BLaER1 (cell line): ENCODE results near the gene ITPK1.
A peak's percentile ranks its signal among the peaks of the same experiment; 100 is the strongest.

ENCODE experiments used
- H3K27ac ChIP-seq: shearing (Covaris generic); formaldehyde crosslinking; 2 replicates; pipeline ENCODE4 v1.8.1; 2022
- H3K27me3 ChIP-seq: shearing (Covaris generic); formaldehyde crosslinking; 2 replicates; pipeline ENCODE4 v1.8.1; 2022
- H3K36me3 ChIP-seq: shearing (Covaris generic); formaldehyde crosslinking; 2 replicates; pipeline ENCODE4 v1.8.1; 2022
- H3K4me1 ChIP-seq: shearing (Covaris generic); formaldehyde crosslinking; 2 replicates; pipeline ENCODE4 v1.8.1; 2022
- H3K4me2 ChIP-seq: shearing (Covaris generic); formaldehyde crosslinking; 2 replicates; pipeline ENCODE4 v1.8.1; 2022
- H3K4me3 ChIP-seq: shearing (Covaris generic); formaldehyde crosslinking; 2 replicates; pipeline ENCODE4 v1.8.1; 2022
- H3K9ac ChIP-seq: shearing (Covaris generic); formaldehyde crosslinking; 2 replicates; pipeline ENCODE4 v1.8.1; 2022
- H3K9me3 ChIP-seq: shearing (Covaris generic); formaldehyde crosslinking; 2 replicates; pipeline ENCODE4 v1.8.1; 2022
- H4K20me1 ChIP-seq: shearing (Covaris generic); formaldehyde crosslinking; 2 replicates; pipeline ENCODE4 v1.8.1; 2022
- Cebpa-rat ChIP-seq: shearing (Covaris generic); IDR thresholded peaks from 2 replicates; pipeline ENCODE4 v1.8.1; 2022

The ITPK1 gene

GRCh38 chr14:92982956-92983355, 132.8 kb downstream of the ITPK1 start:
- peaks cover 70% of the 10 kb centered on the region for H3K36me3 ChIP-seq
- H3K9me3 ChIP-seq: peaks cover 52% of the 10 kb centered on the region
- no peak overlapping the region for H3K27ac ChIP-seq
- no peak overlapping the region for H3K4me2 ChIP-seq
- no peak overlapping the region for H3K4me3 ChIP-seq
- no peaks in the 10 kb centered on the region for H3K27me3 ChIP-seq
- H3K9ac ChIP-seq: no peak overlapping the region
- H4K20me1 ChIP-seq: peaks cover 3% of the 10 kb centered on the region; the same call in 1 of the 2 replicates
- no peak for TF ChIP-seq Cebpa-rat
- H3K4me1 ChIP-seq: peaks cover 5% of the 10 kb centered on the region

GRCh38 chr14:92981726-92982125, 134.0 kb downstream of the ITPK1 start:
- Histone ChIP-seq H3K36me3 (peaks cover 77% of the 10 kb centered on the region), H4K20me1 (no peaks in the 10 kb centered on the region), H3K9me3 (peaks cover 64% of the 10 kb centered on the region), H3K9ac (no peak overlapping the region), H3K27ac (no peak overlapping the region), H3K27me3 (no peaks in the 10 kb centered on the region), H3K4me1 (no peaks in the 10 kb centered on the region), H3K4me2 (no peak overlapping the region), H3K4me3 (no peak overlapping the region)
- no peak for TF ChIP-seq Cebpa-rat

- peaks cover 73% of the 10 kb centered on the region for H3K9me3 ChIP-seq
- no peaks in the 10 kb centered on the region for H4K20me1 ChIP-seq
- no peak overlapping the region for H3K9ac ChIP-seq
- H3K4me3 ChIP-seq: no peak overlapping the region
- no peaks in the 10 kb centered on the region for H3K4me1 ChIP-seq
- no peak overlapping the region for H3K27ac ChIP-seq
- no peaks in the 10 kb centered on the region for H3K27me3 ChIP-seq
- no peak for TF ChIP-seq Cebpa-rat
- peaks cover 82% of the 10 kb centered on the region for H3K36me3 ChIP-seq
- no peak overlapping the region for H3K4me2 ChIP-seq
Measured at GRCh38 chr14:92980866-92981265, 134.9 kb downstream of the ITPK1 start.

GRCh38 chr14:92978229-92979021, 137.3 kb downstream of the ITPK1 start:
- TF ChIP-seq Cebpa-rat: no peak
- Histone ChIP-seq H3K9ac (no peak overlapping the region), H3K4me1 (no peaks in the 10 kb centered on the region), H3K27me3 (no peaks in the 10 kb centered on the region), H3K4me2 (no peak overlapping the region), H3K27ac (no peak overlapping the region), H3K4me3 (peak overlapping the region; percentile 36; the same call in 1 of the 2 replicates), H3K36me3 (peaks cover 90% of the 10 kb centered on the region), H4K20me1 (no peaks in the 10 kb centered on the region), H3K9me3 (peaks cover 97% of the 10 kb centered on the region)

DNA sequence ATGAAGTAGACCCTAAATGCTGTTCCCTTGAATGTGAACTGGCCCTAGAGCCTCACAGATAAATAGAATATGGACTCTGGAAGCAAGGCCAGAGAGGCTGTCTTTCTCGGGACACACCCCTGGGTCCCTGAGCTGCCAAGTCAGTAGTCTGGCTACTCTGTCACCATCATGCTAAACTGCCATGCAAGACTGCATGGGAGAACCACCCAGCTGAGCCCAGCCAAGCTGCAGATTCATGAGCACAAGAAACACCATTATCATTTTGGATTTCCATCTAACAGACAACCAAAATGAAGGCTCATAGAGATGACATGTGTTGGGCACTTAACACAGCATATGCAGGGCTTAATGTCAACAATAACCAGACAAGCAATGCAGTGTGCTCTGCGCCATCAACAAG, 139.5 kb downstream of the ITPK1 start:
- H3K4me2 ChIP-seq: no peak overlapping the region
- no peak overlapping the region for H3K27ac ChIP-seq
- H4K20me1 ChIP-seq: no peaks in the 10 kb centered on the region
- TF ChIP-seq Cebpa-rat: no peak
- H3K36me3 ChIP-seq: peaks cover 71% of the 10 kb centered on the region
- no peaks in the 10 kb centered on the region for H3K4me1 ChIP-seq
- no peaks in the 10 kb centered on the region for H3K27me3 ChIP-seq
- no peak overlapping the region for H3K4me3 ChIP-seq
- peaks cover 78% of the 10 kb centered on the region for H3K9me3 ChIP-seq
- no peak overlapping the region for H3K9ac ChIP-seq

GRCh38 chr14:92974541-92975345, 141.0 kb downstream of the ITPK1 start:
- Histone ChIP-seq H3K4me2 (no peak overlapping the region), H3K36me3 (peaks cover 55% of the 10 kb centered on the region), H3K9ac (no peak overlapping the region), H3K27ac (no peak overlapping the region), H3K9me3 (peaks cover 63% of the 10 kb centered on the region), H3K4me1 (0 out of 2 replicates have a peak, but pooled peaks cover 7% of the 10 kb centered on the region), H3K27me3 (no peaks in the 10 kb centered on the region), H4K20me1 (no peaks in the 10 kb centered on the region), H3K4me3 (no peak overlapping the region)
- no peak for TF ChIP-seq Cebpa-rat

DNA sequence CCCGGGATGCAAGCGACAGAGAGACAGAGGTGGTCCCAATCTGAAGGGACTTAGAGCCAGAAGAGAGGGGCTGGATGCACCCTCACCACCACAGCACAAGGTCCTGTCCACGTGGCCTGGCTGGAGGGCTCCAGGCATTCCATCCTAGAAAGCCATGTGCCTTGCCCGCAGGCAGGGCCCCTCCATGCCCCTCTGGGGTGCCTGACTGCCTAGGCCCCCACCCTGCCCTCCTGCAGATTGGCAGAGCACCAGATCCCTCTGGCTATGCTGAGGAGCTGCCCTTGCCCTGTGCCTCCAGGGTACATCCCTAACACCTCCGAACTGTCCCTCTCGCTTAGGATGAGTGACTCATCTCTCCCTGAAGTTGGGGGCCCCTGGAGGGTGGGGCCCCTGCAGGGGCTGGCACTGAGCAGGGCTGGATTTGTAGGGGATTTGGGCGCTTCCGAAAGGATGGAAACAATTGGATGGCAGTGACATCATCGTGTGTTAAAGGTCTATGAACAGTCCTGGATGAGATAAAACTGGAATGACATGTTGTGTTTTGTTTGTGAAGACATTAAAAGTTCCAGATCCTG, 141.8 kb downstream of the ITPK1 start:
- Histone ChIP-seq H3K9ac (no peak overlapping the region), H3K4me3 (no peak overlapping the region), H3K27me3 (no peaks in the 10 kb centered on the region), H3K36me3 (peaks cover 47% of the 10 kb centered on the region), H3K27ac (no peak overlapping the region), H3K4me1 (0 out of 2 replicates have a peak, but pooled peaks cover 7% of the 10 kb centered on the region), H4K20me1 (no peaks in the 10 kb centered on the region), H3K4me2 (no peak overlapping the region), H3K9me3 (peaks cover 55% of the 10 kb centered on the region)
- TF ChIP-seq Cebpa-rat: no peak

- H3K27me3 ChIP-seq: no peaks in the 10 kb centered on the region
- TF ChIP-seq Cebpa-rat: no peak
- peaks cover 41% of the 10 kb centered on the region for H3K36me3 ChIP-seq
- H3K4me2 ChIP-seq: no peak overlapping the region
- H4K20me1 ChIP-seq: no peaks in the 10 kb centered on the region
- 0 out of 2 replicates have a peak, but pooled peaks cover 7% of the 10 kb centered on the region for H3K4me1 ChIP-seq
- no peak overlapping the region for H3K9ac ChIP-seq
- no peak overlapping the region for H3K4me3 ChIP-seq
- H3K27ac ChIP-seq: no peak overlapping the region
- H3K9me3 ChIP-seq: peaks cover 49% of the 10 kb centered on the region
Measured at GRCh38 chr14:92973261-92973797, 142.4 kb downstream of the ITPK1 start.

GRCh38 chr14:92971601-92972180, 144.0 kb downstream of the ITPK1 start:
- H3K27ac ChIP-seq: no peak overlapping the region
- H3K4me1 ChIP-seq: 0 out of 2 replicates have a peak, but pooled peaks cover 7% of the 10 kb centered on the region
- no peak overlapping the region for H3K9ac ChIP-seq
- 0 out of 2 replicates have a peak, but pooled peaks cover 6% of the 10 kb centered on the region for H4K20me1 ChIP-seq
- no peaks in the 10 kb centered on the region for H3K27me3 ChIP-seq
- peaks cover 40% of the 10 kb centered on the region for H3K9me3 ChIP-seq
- no peak for TF ChIP-seq Cebpa-rat
- no peak overlapping the region for H3K4me3 ChIP-seq
- H3K4me2 ChIP-seq: no peak overlapping the region
- H3K36me3 ChIP-seq: peaks cover 25% of the 10 kb centered on the region
